GM18508 (cell line): ENCODE results near the gene RET.
"Not testable (repeated sequence)": the region's sequence is repeated elsewhere in the genome, so short reads cannot be mapped to it uniquely, and the experiment has no call there.

ENCODE experiments used
- ATAC-seq: cut with Tn5 transposase; IDR thresholded peaks from one replicate; pipeline ENCODE4 v1.9.1; 2021; ENCODE audit warnings: moderate number of reproducible peaks; ENCODE audit not compliant: insufficient read depth, unreplicated experiment

The RET gene

GRCh38 chr10:43128331-43128730 is 51.5 kb downstream of the RET start:
- ATAC-seq = no peak

DNA sequence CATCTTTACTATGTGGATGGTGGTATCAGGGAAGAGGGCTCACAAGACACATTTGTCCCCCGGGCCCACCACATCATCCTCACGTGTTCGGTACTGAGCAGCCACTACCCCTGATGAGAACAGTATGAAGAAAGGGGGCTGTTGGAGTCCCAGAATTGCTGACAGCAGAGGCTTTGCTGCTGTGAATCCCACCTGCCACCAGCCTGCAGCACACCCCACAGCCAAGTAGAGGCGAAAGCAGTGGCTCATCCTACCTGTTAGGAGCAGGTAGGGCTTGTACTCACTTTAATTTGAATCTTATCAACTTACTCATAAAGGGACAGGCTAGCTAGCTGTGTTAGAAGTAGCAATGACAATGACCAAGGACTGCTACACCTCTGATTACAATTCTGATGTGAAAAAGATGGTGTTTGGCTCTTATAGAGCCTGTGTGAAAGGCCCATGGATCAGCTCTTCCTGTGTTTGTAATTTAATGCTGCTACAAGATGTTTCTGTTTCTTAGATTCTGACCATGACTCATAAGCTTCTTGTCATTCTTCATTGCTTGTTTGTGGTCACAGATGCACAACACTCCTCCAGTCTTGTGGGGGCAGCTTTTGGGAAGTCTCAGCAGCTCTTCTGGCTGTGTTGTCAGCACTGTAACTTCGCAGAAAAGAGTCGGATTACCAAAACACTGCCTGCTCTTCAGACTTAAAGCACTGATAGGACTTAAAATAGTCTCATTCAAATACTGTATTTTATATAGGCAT is 52.3 kb downstream of the RET start:
- peak; percentile 80 for ATAC-seq

- ATAC-seq = no peak
These were observed 53.9 kb downstream of the RET start for GRCh38 chr10:43130770-43131171.

DNA sequence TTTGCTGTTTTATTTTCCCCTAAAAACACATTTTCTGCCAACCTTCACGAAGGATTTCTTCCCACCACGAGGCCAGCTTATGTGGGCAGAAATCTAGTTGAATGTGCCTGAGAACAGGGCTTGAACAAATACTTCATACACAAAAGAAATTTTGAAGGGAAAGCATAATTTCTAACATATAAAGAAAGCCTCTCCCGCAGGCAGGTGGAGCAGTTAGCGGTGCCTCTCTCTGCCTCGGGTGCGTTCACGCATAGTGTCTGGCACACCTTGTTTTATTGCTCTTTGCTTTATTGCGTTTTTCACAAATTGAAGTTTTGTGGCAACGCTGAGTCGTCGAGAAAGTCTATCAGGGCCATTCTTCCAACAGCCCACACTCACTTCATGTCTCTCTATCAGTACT is 54.4 kb downstream of the RET start:
- ATAC-seq = no peak

DNA sequence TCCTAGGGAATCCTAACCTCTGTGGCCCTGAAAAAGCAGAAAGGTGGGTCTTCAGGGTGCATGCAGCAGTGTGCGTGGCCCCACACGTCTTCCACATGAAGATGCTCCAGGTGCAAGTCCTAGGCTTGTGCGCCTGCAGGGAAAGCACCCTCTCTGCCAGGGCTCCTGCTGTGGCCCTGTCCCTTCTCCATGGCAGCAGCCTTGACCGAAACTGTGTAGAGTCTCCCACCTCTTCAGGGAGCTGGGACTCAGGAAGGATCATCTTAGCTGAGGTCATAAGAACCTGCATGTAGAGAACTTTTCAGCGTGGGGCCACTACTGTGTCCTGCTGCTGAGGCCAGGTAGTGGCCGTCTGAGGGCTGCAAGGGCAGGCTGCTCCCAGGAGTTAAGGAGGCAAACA is 55.0 kb downstream of the RET start:
- no peak for ATAC-seq

- ATAC-seq = no peak
These were observed 56.3 kb downstream of the RET start for GRCh38 chr10:43132867-43133787.

DNA sequence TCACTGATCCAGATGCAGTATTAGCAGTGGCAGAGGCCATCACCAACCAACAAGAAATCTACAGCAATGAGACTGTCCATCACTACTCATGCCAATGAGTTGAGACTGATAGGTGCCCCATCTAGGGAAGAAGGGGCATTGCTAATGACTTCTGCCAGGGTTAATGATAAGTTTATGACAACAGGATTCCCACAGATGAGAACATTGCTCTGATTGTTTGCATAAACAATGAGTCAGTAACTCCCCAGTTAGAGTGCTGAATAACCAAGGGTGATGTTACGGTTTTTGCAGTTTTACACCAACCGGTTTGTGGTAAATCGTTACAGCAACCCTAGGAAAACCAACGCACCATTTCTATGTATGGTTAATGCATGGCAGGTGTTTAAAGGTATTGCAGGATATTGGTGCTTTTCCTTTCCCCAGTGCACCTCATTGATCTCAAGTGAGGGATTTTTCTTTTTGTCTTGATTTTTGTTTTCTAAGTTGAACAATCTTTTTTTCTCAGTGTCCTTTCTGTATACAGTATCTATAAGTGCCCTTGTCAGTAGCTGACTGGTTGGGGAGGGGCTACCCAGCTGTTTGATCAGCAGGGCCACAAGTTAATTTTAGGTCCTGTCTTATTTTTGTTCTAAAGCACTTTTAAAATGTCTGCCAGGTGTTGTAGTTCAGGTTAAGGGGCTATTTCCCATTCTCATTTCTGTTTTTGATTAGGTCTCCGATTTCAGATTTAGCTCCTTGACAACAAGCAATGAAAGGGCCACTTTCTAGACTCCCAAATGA is 57.4 kb downstream of the RET start:
- no peak for ATAC-seq

DNA sequence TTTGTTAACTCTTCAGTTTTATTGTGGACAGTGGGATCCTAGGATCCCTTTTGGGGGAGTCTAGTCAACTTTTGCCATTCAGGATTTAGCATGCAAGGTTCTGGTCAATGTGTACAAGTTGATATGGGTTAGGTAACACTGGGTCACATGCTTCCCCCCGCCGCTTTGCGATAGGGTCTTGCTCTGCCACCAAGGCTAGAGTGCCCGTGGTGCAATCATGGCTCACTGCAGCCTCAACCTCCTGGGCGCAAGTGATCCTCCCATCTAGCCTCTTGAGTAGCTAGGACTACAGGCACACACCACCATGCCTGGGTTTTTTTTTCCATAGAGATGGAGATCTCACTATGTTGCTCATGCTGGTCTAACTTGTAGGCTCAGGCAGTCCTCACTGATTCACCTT is 58.2 kb downstream of the RET start:
- no peak for ATAC-seq

DNA sequence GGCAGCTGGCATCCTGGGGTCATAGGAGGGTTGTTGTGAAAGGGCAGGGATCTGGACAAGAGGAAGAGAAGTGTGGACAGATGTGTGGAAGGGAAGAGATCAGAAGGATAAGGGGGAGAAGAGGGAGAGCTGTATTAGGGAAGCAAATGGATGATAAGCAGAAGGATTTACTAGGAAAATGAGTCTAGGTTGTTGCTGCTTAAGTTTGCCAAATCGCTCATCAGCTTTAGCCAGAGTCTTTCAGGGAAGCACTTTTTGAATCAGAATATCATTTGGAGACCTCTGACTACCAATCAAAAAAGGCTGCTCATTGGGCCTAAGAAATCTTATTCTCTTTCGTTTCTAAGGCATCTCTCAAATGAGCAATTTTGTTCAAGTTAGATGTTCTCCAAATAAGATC is 58.8 kb downstream of the RET start:
- no peak for ATAC-seq

- ATAC-seq = no peak
These were observed 59.6 kb downstream of the RET start for GRCh38 chr10:43136432-43136831.

DNA sequence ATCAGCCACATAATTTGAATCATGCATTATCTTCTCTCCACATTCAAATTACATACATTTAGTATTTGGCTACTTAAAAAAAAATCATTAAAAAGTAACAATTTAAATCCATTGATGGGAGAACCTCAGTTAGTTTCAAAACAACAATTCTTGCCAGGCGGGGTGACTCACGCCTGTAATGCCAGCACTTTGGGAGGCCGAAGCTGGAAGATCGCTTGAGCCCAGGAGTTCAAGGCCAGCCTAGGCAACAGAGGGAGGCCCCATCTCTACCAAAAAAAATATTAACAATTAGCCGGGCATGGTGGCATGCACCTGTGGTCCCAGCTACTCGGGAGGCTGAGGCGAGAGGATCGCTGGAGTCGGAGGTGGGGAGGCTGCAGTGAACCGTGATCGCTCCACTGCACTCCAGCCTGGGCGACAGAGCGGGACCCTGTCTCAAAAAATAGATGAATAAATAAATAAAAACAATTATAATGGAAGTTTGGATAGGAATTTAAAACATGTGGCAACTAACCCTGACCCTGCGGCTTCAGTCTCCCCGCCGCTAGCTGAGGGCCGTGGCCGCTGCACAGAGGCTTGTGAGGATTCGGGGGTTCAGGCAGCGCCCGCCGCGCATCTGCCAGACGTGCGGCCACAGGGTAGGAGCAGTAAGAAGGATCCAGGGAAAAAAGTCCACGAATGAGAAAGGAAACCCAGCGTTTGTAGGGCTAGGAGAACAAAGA is 60.3 kb downstream of the RET start:
- no peak for ATAC-seq

DNA sequence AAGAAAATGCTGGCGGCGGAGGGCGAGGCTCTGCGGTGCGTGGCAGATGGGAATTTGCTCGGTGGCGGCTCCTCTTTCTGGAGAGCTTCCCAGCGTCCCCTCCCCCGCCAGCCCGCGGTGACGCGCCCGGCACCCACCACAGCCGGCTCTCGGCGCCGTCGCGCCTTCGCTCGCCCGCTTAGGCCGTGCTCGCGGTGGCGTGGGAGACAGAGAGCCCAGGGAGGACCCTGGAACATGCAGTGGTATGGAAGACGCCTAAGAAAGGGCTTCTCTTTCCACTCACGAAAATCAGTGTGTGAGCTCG is 60.8 kb downstream of the RET start:
- ATAC-seq = no peak

GRCh38 chr10:43138021-43138756 is 61.3 kb downstream of the RET start, which contains the start of gene CSGALNACT2:
Gene CSGALNACT2 (plus strand): TSS chr10:43138445. CDS start chr10:43155150, 16,705 bp downstream.
- ATAC-seq = peak; percentile 23

DNA sequence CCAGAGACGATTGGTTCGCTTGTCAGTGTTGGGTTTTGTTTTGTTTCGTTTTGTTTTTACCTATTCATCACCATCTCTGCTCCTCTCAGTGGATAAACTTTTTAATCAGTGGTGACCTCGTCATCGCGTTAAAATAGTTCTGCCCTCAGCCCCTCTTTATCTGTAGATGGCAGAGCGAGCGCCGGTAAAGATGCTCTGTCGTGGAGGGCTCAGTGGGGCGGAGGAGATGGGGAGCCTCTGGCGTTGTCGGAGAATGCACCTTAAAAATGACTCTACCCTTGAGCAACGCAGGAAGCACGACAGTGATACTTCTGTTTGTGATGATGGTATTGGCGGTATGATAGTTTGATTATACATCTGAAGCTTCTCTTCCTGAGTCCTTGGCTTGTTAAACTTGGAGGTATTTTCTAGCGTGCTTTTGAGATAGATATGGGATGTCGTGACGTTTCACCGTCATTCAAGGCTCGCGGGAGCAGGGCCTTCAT is 61.9 kb downstream of the RET start:
- peak; percentile 25 for ATAC-seq

DNA sequence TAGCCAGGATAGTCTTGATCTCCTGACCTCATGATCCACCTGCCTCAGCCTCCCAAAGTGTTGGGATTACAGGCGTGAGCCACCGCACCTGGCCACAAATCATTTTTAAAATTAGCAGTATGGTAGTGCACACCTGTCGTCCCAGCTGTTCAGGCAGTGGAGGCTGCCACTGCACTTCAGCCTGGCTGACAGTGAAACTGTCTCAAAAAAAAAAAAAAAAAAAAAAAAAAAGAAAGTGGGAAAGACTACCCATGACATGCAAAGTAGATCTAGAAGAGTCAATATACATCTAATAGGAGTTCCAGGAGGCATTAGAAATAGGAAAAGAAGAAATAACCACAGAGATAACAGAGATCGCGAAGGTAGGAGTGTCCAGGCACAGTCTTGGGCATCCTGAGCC is 64.6 kb downstream of the RET start:
- no peak for ATAC-seq

- ATAC-seq = no peak
These were observed 68.4 kb downstream of the RET start for GRCh38 chr10:43145311-43145710.

DNA sequence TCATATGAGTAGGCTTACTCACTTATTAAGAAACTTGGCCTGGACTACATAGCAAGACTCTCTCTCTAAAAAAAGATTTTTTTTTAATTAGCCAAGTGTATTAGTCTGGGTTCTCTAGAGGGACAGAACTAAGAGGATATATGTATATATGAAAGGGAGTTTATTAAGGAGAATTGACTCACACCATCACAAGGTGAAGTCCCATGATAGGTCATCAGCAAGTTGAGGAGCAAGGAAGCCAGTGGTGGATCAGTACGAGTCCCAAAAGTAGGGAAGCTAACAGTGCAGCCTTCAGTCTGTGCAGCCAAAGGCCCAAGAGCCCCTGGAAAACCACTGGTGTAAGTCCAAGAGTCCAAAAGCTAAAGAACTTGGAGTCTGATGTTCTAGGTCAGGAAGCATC is 69.1 kb downstream of the RET start:
- not testable (repeated sequence) for ATAC-seq

DNA sequence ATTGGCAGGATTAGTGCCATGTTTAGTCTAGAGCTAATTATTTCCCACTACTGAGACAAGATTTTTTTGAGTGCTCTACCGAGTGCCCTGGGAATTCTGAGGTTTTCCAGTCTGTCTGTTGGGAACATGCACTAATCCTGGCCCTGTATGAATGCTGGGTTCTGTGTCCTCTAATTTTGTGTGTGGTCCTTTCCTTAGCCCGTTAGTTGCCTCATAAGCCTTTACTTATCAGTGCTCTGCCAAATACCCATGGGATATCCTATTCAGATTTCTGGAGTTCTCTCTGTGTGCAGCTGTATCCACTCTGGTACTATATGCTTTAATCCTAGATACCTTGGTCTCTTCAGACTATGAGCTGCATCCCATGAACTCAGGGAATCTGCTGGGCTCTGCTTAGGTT is 74.5 kb downstream of the RET start:
- ATAC-seq = no peak

DNA sequence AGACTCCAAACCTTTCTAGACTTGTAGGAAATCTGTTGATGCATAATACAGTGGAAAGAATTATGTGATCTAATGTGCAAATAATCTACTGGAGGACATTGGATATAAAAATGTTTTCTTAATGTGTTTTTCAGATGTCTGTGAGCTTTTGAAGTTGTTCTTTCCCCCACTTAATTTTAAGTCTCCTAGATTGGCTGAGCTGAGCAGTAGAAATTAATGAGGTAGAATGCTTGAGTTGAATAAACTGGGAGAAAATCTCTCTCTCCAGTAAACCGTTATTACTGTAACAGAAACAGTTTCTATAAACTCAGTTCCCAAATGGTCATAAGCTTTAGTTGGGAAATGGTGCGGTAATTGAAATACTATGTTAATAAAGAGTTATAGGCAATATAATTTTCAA is 77.0 kb downstream of the RET start:
- no peak for ATAC-seq
